ENCODE data around the gene ADARB2.

DNA sequence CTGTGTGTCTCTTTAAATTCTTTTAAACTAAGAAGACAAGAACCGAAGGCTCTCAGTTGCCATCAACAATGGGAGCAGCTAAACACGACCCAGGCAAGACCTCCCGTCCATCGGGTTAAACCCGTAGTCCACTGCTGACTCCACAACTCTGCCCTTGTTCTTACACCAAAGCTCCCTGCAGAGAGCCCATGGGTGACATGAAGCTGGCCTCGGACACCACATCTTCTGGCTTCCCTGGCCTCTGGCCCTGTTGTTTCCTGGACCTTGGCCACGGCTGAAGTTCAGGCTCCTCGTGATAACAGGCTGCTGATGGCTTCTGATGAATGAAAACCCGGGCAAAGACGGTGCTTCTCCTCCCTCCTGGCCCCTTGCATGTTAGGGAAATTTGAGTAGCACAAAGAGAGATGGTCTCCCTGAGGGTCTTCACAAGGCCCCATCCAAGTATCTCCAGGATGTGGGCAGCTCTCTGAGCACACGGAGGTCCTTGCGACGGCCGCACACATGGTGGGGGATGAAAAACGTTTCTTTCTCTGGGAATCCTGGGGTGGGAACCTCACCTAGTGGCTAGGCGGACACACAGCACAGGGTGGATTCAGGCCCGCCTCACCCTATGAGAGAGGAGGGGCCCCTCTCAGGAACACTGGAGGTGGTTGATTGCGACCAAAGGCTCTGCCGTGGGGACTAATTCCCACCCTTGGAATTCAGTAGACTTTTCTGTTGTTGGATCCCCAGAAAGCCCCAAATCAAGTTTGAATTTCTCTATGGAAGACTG is 271.1 kb downstream of the ADARB2 start:
- TF ChIP-seq, protein P1, sequence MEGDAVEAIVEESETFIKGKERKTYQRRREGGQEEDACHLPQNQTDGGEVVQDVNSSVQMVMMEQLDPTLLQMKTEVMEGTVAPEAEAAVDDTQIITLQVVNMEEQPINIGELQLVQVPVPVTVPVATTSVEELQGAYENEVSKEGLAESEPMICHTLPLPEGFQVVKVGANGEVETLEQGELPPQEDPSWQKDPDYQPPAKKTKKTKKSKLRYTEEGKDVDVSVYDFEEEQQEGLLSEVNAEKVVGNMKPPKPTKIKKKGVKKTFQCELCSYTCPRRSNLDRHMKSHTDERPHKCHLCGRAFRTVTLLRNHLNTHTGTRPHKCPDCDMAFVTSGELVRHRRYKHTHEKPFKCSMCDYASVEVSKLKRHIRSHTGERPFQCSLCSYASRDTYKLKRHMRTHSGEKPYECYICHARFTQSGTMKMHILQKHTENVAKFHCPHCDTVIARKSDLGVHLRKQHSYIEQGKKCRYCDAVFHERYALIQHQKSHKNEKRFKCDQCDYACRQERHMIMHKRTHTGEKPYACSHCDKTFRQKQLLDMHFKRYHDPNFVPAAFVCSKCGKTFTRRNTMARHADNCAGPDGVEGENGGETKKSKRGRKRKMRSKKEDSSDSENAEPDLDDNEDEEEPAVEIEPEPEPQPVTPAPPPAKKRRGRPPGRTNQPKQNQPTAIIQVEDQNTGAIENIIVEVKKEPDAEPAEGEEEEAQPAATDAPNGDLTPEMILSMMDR (IDR thresholded peaks at IDR 0.05) = no peak
- TF ChIP-seq POLR2A (IDR thresholded peaks at IDR 0.05) (no peak), EP300 (IDR thresholded peaks at IDR 0.05) (no peak)
